AG04449 (cell line): Measurements from ENCODE around the gene TRMT11.

ENCODE experiments used
- CTCF ChIA-PET: fragments of 350-600 bp; formaldehyde crosslinking; extraction: SDS; loops from one replicate; lab custom pipeline; 2021; ENCODE audit warnings: antibody characterized with exemption; lab: Yijun Ruan, JAX
- POLR2A ChIA-PET: fragments of 400-600, 350-600 bp; formaldehyde crosslinking; extraction: SDS; loops from one replicate; lab custom pipeline; 2020; ENCODE audit warnings: antibody characterized with exemption, inconsistent platforms; lab: Yijun Ruan, JAX
- DNase-seq: peaks from one replicate; pipeline ENCODE4 v3.0.0-alpha.2; 2010; ENCODE audit warnings: low read depth, low spot score
- H3K4me3 ChIP-seq: 2 replicates; pipeline ENCODE4 v1.5.1; 2011; ENCODE audit warnings: low read depth, mild to moderate bottlenecking, control low read depth, low read length
- CTCF ChIP-seq: IDR thresholded peaks from one replicate; pipeline ENCODE4 v1.5.1; 2011; ENCODE audit warnings: mild to moderate bottlenecking, moderate library complexity, low read length, control low read depth, inconsistent platforms; ENCODE audit not compliant: insufficient read depth; ENCODE audit errors: missing control alignments

TRMT11 gene

GRCh38 chr6:125943528-125944433, 42.6 kb upstream of the TRMT11 start:
- POLR2A ChIA-PET: no interaction called here
- H3K4me3 ChIP-seq: no peak overlapping the region
- CTCF ChIA-PET: interaction anchor here (1.2 to 7.0 kb wide), 4 partner anchors 9 to 152 kb away, joined by 4 to 106 read pairs (median 7); partner anchors contain the start of genes HINT3 and NCOA7
- no peak for DNase-seq
- no peak for TF ChIP-seq CTCF

GRCh38 chr6:125944434-125944816, 41.9 kb upstream of the TRMT11 start:
- no peak overlapping the region for H3K4me3 ChIP-seq
- no peak for DNase-seq
- no peak for TF ChIP-seq CTCF
- ChIA-PET CTCF (interaction anchor here (1.2 to 7.0 kb wide), 4 partner anchors 10 to 153 kb away, joined by 4 to 106 read pairs (median 7); partner anchors contain the start of genes HINT3 and NCOA7), POLR2A (interaction anchor here (1.0 kb wide), 1 partner anchor 163 kb away, joined by 3 read pairs; no protein-coding TSS in a partner anchor)

- ChIA-PET POLR2A (interaction anchor here (1.0 kb wide), 1 partner anchor 163 kb away, joined by 3 read pairs; no protein-coding TSS in a partner anchor), CTCF (interaction anchor here (2.0 to 7.0 kb wide), 2 partner anchors 12 to 154 kb away, joined by 7 to 106 read pairs; partner anchors contain the start of genes HINT3 and NCOA7)
- DNase-seq: no peak
Measured at GRCh38 chr6:125944896-125945295, 41.4 kb upstream of the TRMT11 start.

GRCh38 chr6:125945378-125946141, 40.8 kb upstream of the TRMT11 start:
- no peak for TF ChIP-seq CTCF
- ChIA-PET CTCF (interaction anchor here (1.1 to 7.0 kb wide), 2 partner anchors 11 to 87 kb away, joined by 3 to 106 read pairs; partner anchors contain the start of gene HINT3), POLR2A (interaction anchor here (0.6 to 1.0 kb wide), 3 partner anchors 41 to 164 kb away, joined by 3 read pairs; no protein-coding TSS in a partner anchor)
- no peak for DNase-seq
- no peak overlapping the region for H3K4me3 ChIP-seq

More at GRCh38 chr6:125944896-125945295, 41.4 kb upstream of the TRMT11 start:
- TF ChIP-seq CTCF: no peak
- H3K4me3 ChIP-seq: no peak overlapping the region

- CTCF ChIA-PET: interaction anchor here (0.6 to 7.0 kb wide), 5 partner anchors 9 to 157 kb away, joined by 3 to 106 read pairs (median 4); partner anchors contain the start of genes HINT3 and NCOA7
- no peak for DNase-seq
- TF ChIP-seq CTCF: no peak
- no peak overlapping the region for H3K4me3 ChIP-seq
- POLR2A ChIA-PET: interaction anchor here (0.7 kb wide), 1 partner anchor 167 kb away, joined by 3 read pairs; no protein-coding TSS in a partner anchor
Measured at GRCh38 chr6:125947615-125948014, 38.7 kb upstream of the TRMT11 start.
